ENCODE data around the gene MDGA2.

The MDGA2 gene

DNA sequence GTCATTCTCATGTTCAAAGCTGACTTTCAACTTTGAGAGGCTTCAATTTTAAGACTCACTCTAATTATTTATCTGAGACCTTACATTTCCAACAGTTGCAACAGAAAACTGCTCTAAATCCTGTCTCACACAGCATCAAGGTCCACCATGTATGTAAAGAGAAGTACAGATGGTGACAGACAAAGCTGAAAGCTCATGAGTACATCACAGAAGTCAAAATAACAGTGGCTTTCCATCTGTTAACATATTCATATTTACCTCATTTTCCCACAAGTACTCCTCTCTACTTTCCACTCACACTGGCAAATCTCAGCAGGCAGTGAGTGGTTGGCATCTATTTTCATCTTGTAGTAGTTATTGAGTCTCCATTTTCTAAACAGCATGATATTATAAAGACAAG, 192.0 kb downstream of the MDGA2 start:
- DNase-seq = no peak

DNA sequence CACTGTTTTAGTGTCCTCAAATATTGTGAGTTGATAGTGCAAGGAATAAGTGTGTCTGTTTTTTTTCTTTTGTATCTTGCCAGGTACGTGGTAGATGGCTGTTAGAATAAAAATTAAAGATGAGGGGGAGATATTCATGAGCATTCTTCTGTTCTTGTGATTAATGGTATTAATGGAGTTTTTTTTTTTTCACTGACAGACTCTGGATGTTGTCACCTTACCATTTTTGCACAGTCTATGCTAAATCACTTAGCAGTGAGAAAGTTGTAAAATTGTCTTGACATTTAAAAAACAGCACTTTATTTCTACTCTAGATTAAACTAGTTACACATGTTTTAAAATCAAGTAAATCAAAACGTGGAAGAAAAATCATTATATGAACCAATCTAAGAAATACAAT, 204.3 kb downstream of the MDGA2 start:
- no peak for DNase-seq

DNA sequence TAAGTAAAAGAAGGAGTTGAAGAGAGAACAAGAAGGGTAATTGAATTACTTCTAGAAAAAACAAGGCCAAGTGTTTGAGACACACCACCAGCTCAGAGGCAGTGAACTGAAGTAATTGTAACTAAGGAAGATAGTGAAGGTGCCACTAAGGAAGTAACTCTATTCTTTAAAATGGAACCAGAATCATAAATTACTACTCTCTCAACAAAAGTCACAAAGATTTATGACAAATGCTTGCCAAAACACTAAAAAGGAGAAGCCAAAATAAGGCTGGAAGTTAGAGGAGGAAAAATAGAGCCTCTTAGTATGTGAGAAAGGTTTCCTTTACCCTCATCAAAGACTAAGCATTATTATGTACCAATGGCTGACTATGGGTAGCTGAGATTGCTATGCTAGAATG, 208.5 kb downstream of the MDGA2 start:
- DNase-seq = no peak

DNA sequence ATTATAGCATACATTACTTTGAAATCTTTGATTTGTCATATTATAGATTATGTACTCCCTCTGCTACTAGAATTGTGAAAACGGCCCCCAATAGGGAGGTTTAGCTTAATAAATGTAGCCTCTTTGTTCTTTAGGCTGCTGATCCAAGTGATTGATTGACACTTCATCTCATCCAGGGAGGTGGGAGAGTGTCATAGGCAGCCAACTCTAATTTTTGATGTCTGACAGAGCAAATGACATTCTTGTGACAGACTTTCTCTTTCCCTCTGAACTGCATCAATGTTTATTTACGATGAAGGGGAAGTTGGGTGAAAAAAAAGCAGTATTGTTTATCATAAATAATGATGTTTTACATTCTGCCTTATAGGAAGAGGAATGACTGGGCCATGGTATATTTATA, 221.4 kb downstream of the MDGA2 start:
- DNase-seq = no peak

DNA sequence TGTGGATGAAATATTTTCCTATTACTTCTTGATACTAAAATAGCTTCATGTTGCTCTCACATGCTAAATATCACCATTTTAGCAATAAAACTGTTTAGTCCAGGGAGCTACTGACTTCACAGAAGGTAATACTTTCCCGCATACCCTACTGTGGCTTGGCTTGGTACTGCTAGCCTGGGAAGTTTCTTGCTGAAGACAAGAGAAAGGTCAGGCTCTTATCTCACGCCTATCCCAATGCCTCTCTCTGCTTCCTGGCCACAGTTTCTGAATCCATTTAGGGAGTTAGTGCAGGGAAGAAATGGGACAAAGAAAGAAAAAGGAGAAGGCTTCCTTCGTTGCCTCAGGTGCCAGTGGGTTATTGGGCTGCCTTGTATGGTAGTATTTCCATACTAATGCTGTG, 228.3 kb downstream of the MDGA2 start:
- no peak for DNase-seq

DNA sequence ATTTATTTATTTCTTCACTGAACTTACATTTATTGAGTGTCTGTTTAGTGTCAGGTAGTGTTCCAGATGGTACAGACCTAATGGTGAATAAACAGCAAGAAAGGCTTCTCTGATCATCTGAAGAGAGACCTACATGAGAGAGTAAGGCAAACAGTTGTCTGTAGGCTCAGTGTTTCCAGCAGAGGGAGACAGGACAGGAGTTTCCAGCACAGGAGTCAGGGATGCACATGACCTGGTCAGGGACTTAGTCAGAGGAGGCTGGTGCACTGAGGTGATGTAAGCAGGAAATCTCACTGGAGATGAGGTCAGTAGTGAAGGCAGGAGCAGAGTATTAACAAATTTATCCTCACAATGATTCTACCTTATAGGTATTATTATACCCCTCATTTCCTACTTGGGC, 233.2 kb downstream of the MDGA2 start:
- no peak for DNase-seq

DNA sequence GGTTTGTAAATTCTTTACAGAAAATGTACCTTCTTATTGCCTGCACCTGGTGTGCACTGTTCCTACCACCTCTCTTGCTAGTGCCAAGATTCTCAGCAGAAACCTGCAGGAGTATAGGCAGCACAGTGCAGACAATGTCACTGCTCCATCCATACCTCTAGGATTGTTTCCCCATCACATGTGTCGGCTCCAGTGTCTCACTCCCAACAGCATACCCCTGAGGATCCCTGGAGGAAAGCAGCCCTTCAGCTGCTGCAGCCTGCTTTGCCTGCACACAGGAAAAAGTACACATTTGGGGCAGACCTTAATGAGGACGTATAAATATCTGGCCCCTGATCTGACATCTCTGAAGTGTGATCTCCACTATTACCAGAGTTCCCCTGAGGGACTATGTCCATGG, 235.5 kb downstream of the MDGA2 start:
- no peak for DNase-seq

DNA sequence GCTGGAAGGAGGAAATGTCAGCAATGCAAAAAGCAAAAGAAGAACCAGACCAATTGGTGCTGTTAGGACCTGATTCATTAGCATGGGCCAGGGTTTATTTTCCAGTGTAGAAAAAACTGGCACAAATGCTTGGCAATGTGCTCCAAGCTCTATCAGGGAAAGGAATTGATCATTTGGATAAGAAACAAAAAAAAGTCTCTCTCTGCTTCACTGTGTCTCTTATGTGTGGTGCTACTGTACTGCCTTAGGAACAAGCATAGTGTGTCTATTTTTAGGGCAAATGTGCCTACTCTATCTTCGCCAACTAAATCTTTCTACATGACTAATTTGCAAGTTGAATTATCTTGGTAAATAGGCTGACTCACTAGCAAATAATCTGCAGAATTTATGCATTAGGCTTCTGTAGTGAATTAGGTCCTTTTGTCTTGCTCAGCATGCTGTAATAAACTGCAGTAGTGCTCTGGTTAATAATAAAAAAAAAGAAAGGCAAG, 236.7 kb downstream of the MDGA2 start:
- no peak for DNase-seq

DNA sequence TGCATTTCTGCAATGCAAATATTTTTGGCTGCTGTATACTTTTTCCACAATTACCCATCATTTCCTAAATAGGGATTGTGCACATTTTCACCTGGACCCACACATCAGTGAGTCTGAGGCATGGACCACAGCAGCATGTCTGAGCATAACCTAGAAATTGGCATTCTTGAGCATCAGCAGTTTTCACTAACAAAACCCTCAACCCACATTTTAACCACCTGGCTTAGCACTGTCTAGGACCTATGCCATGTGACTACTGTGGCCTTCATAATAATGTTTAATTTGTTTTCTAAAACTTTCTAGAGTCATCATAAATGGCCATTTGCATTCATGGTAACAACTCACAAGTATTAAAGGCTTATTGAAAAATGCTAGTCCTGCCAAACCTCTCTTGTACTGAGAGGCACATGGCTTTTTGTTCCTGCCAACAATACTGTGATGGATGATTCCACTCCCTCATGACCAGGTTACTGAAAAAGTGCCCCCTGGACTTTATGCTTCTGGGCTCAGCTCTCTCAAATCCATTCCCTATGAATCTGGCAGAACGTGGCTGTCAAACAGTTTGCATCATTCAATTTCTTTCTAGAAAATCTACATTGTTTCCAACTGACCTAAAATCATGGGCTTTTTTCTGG, 240.0 kb downstream of the MDGA2 start:
- no peak for DNase-seq

DNA sequence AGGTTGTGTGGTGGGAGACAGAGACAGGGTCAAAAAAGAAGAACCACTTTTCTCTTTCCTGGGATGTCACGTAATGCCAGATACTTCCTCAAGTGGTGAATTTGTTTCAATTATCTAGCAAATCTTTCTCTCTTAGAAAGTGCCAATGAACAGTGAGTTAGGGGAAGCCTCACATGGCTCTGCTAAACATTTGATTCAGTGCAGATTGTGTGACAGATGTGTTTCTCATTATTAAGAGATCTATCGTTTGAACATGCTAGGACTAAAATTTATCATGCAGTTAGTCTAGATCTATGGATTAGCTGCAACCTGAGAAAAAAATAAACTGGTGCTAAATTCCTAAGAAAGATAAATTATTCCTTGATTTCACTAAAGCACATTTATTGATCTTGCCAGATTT, 247.8 kb downstream of the MDGA2 start:
- DNase-seq = no peak

DNA sequence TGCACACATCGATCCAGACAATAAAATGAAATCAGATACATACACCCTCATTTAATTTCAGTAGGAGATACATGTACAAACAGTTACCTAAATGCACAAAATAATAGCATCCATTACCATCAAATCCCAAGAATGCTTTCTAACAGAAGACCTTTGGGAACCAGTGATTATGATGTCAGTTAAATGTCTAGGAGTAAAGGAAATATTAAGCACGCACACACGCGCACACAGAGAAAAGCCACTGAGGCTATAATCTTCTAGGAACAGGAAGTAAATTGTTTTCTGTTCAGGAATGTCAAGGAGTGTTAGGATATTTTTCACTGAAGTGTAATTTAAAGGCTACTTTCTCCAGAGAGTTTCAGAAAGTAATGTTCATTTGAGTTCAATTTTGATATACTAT, 250.1 kb downstream of the MDGA2 start:
- no peak for DNase-seq

DNA sequence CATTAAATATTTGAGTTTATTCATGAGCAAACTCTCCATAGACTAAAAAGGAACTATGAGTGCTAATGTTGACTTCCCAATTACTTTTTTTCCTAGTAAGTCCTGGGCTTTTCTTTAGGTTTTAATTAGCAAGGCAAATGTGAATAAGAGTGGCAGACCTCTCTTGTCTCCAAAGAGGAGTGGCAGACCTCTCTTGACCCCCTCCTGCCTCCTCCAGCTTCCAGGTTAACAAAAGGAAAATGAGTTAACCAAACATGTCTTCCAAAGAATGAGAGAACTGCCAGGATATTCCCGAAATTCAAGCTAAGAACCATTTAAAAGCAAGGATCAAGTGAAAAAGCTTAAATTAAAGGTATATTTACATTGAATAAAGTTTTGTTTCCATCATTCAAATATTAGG, 253.2 kb downstream of the MDGA2 start:
- no peak for DNase-seq

DNA sequence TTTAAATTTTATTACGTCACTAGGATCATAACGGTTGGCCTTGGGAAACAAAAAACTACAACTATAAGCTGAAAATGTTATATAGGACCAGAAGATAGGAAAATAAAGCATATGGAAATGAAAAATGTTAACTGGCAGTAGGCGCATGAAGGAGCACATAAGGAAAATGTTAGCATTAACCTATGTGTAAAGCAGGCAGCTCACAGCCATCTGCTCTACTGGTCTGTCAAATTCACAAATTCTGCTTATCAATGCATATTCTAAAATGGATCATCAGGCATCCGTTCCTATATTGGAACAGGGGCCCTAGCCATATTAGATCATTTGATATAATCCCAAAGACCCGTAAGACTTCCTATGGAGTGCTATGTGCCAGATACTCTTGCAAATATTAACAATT, 263.9 kb downstream of the MDGA2 start:
- no peak for DNase-seq

DNA sequence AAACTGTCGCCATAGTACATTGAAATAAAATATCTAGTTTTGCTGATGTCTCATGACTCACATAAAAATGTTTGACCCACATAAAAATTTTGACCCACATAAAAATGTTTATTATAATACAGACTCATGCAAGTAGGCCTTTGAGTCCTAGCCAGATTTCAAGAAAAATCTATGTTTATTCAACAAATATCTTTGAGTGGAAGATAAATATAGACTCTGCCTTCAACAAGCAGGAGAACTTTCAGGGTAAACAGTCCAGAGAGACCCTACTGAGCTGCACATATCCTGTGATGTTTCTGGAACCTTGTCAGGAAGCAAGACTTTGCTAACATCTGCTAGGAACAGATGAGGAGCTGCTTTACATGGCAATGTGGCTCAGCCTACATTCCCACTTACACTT, 283.1 kb downstream of the MDGA2 start:
- no peak for DNase-seq

DNA sequence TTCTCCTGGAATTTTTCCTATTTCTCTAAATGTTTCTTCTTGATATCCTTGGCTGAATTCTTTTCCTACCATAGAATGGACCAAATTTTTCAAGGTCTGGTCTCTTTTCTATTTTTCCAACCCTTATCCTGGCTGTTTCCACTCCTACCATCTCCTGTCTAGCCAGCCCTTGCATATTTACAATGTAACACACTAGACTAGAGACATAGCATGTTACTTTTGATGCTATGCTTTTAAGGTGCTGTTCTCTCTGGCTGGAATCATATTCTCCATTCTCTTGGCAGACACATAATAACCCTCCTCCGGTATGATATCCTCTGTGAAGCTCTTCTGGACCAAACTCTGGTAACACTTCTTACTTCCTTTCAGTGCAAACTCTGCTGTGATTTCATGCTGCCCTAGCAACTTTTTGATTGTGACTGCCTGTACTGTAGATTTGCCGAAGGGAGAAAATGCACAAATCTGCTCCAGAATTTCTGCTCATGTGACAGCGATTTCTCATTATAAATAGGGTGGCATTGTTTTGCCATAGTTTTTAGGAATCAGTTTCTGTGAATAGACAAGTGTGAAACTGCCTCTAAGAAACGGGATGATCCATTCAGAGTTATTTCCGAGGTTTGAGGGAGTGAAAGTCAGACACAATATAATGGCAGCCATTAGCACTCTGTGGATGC, 284.4 kb downstream of the MDGA2 start:
- no peak for DNase-seq

DNA sequence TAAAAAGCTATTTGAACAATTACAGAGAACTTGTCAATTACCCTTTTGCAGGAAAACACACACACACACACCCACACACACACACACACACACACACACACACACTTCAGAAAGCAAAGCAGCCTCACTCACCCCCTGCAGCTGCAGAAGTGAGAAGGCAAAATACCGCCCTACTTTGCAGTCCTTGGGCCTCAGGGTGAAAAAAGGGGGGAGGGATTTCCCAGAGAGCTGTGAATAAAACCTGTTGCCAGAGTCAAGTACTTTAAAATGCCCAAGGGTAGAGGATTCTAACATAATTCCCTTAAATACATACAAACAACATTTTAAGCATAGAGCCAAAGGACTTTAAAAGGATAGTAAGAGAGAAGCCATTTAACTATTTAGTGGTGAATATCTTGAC, 285.9 kb downstream of the MDGA2 start:
- no peak for DNase-seq

DNA sequence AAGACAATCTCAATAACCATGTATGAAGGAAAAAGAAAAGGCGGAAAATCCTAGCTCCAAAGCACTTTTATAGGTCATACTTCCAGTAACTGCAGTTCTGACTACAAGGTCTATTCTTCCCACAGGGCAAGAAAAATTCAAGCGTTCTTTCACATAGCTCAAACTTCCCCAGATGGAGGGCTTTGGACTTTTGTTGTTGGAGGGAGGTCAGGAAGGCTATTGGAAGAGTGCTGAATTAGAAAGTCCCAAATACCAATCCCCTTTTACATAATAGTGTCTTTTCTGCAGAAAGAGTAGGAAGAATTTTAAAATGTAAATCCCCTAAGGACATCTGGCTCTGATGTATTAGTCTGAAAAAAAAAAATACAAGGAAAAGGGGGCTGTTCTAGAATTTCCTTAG, 309.4 kb downstream of the MDGA2 start:
- no peak for DNase-seq

DNA sequence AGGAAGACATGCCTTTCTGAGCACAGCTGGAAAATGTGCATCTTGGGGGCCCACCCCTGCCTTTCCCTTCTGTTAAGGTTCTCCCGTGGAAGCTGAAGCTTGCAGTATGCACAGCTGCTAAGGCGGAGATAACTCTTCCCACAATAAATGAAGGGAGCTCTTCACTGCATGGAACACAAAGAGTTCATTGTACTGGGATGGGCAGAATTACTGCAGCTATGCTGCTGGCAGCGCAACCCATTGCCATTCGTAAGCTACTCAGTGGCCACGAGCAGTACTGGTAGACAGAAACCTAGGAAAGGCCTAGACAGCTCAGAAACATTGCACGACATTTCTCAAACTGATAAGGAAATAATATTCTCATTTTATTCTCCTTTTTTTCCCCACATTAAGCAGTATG, 310.2 kb downstream of the MDGA2 start:
- no peak for DNase-seq

DNA sequence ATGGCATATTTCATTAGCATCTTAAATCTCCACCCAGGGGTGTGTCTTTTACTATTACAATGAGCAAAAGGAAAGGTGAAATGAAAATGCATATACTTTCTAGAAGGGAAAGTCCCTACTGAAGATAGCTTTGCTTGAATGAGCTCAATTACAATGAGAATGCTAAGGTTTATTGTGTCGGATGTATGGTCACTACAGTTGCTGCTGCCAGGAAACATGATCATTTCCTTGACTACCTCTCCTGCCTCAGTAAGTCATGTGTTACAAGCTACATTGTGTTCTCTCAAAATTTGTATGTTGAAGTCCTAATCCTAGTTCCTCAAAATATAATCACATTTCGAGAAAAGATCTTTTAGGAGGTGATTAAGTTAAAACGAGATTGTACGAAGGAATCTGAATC, 322.2 kb downstream of the MDGA2 start:
- DNase-seq = no peak

DNA sequence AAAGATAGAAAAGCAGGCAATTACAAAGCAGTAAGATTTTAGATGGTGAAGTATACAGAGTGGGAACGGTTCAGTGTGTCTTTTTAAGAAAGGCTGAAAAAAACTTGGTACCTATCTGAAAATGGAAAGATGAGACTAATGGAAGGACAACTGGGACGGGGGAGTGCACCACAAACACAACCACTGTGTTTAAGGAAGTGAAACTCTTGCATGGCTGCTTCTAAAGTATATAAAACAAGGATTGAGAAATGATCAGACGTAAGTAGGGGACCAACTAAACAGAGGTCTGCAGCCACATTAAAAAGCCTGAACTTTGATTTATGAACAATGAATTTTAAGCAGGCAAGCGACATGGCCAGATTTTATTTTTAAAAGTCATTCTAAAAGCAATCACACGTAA, 328.6 kb downstream of the MDGA2 start:
- DNase-seq = no peak

DNA sequence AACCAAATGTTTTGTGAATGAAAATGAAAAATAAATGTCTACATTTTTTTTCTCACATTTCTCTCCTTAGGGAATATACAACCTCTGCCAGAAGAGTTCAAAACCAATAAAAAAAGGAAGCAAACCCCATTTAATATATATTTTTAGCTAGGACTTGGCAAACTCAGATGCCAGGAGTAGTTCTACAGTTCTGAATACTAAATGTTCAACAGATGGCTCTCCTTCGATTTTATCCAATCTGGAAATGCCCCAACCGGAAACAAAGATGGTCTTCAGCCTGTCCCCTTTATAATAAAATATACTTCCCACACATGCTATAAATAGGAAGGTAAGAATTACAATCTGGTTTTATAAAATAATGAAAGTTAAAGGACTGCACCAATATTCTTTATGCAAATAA, 330.4 kb downstream of the MDGA2 start:
- no peak for DNase-seq

DNA sequence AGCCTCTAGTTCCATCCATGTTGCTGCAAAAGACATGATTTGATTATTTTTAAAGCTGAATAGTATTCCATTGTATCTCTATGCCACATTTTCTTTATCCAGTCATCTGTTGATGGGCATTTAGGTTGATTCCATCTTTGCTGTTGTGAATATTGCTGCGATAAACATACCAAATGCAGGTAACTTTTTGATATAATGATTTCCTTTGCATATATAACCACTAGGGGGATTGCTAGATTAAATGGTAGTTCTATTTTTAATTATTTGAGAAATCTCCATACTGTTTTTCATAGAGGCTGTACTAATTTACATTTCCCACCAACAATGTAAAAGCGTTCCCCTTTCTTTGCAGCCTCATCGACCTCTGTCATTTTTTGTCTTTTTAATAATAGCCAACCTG, 342.5 kb downstream of the MDGA2 start:
- DNase-seq = no peak

DNA sequence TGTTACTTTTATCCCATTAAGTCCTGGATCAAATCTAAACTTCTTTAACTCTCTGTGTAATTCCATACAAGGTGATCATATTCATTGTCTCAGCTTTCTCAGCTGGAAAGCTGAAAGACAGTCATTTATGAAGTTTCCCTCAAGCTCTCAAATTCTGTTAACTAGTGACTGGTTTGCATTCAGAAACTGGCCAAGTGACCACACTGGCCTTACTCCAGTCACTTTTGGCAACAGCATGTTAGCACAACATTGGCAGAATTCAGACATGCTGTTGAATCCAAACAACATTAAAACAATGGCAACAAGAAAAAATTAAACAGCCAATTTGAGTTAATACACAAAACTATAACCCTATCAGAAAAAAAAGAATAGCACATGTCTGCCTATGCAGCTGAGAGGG, 343.3 kb downstream of the MDGA2 start:
- DNase-seq = no peak

DNA sequence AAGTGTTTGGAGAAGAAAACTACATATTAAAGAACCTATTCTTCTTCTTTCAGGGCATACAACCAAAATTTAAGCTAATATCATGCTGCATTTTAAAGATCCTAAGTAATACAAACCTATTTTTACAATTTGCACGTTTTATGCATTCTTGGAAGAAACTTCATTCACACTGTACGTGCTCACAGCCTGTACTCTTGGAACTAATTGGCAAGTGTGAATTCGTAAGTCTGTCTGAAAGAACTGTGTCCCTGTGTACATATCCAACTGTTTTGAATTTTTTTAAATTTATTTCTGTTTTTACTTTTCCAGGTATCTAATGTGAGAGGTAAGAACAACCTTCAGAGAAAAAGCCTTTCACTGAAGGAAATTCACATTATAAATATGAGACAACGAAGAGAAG, 347.0 kb downstream of the MDGA2 start:
- DNase-seq = no peak

DNA sequence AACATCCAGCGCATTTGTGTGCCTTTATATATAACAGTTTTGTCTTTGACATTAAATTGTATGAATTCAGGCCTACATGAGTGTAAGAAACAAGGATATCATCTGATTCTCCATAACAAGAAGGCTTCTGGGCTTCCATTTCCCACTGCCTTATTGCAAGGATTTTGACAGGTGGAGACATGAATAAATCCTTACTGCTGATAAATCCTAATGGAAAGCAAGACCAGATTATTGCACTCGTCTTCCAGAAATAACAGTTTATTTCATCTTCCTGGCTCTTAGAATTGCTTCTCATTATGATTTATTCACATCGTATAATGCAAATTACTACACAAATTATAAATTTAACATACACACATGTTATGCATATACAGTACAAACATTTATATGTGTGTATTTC, 348.1 kb downstream of the MDGA2 start:
- no peak for DNase-seq

All from activated gamma-delta T cell (primary cell).